Measurements from ENCODE around the gene ENAH.

The ENAH gene

DNA sequence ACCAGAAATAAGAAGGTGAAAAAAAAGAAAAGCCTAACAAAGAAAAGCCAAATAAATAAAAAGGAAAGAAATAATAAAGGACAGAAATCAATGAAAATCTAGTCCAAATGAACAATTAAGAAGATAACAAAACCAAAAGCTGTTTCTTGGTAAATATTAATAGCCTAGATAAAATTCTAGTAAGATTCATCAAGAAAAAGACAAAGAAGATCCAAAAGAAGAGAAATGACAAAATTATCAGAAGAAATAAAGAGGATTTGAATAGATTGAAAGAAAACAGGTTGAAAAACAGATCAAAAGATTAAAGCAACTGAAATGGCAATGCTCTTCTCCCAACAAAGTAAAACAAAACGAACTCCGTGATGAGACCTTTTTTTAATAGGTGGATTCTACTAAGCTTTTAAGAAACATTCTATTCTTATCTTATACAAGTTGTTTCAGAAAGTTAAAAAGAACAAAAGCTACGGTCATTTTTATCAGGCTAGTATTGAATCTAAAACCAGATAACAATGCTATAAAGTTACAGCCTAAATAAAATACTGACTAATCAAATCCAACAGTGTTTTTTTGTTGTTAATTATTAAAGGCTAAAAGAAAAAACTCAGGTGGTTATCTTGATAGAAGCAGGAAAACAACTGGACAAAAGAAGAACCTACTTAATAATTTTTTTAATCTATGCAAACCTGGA lies 50.9 kb downstream of the ENAH start:
- DNase-seq, result no peak

- no peak for DNase-seq
Observed at GRCh38 chr1:225598847-225599246, 54.1 kb downstream of the ENAH start.

- no peak for DNase-seq
Observed at GRCh38 chr1:225597926-225598575, 54.9 kb downstream of the ENAH start.

- no peak for DNase-seq
Observed at GRCh38 chr1:225596736-225597135, 56.2 kb downstream of the ENAH start.

DNA sequence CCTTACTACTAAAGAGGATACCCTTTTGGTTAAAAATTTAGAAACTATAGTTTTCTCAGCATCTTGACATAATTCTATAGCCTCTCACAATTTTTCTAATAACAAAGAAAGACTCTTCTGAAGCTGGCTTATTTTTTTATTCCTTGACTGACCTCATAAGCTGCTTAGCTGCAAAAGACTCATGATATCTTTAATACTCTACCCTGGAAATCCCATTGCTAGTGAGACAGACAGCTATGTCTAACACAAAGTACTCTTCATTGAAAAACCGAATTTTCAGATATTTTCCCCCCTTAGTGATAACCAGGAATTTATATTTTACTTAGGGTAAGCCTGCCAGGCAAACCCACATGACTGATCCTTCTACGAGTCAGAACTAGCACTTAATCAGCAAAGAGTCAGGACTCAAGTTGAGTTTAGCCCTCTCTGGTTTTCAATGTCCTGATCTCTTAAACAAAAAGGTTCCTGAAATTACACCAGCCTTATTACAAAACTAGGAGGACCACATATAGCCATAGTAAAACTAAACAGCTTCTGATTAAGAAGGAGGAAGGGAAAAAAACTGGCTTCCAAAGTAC lies 56.9 kb downstream of the ENAH start:
- DNase-seq, result no peak

GRCh38 chr1:225595452-225595851 lies 57.5 kb downstream of the ENAH start:
- no peak for DNase-seq

- DNase-seq, result no peak
Observed at GRCh38 chr1:225593414-225593813, 59.5 kb downstream of the ENAH start.

DNA sequence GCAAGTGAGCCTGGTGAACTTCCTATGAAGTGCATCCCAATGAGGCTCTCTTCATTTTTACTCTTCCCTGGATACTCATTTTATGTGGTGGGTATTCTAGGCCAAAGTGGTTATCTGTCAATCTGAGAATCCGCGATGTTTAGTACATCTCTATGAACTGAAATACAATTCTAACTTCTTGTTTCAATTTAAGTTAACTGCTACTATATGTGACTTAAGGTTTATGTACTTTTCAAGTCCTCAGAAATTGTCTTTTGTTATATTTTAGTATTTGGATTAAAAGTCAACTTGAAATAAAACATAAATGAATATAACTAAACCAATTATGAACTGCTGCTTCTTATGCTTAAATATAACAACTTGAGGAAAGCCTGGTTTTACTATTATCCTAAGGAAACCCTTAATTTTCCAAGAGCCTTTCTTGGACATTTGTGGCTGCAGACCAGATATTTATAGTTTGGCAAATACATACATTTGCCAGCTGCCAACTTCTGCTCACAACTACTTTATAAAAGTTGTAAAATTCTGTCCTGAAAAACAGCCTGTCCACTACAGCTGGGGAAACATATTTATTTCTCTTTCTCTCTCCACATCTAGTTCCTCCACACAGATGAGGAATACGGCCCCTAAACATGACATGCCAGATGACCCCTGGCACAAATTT lies 60.4 kb downstream of the ENAH start:
- no peak for DNase-seq

DNA sequence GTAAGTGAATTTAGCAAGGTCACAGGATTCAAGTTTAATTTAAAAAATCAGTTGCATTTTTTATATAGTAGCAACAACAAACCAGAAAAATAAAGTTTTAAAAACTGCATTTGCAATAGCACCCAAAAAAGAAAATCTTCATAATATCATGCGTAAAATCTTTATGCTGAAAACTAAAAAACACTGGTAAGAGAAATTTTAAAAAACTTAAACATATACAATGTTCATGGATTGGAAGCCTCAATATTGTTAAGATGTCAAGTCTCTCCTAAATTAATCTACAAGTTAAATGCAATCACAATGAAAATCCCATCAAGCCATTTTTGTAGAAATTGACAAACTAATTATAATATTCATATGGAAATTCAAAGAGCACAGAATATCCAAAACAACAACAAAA lies 65.6 kb downstream of the ENAH start:
- DNase-seq, result no peak

GRCh38 chr1:225581186-225581585 lies 71.7 kb downstream of the ENAH start:
- no peak for DNase-seq

DNA sequence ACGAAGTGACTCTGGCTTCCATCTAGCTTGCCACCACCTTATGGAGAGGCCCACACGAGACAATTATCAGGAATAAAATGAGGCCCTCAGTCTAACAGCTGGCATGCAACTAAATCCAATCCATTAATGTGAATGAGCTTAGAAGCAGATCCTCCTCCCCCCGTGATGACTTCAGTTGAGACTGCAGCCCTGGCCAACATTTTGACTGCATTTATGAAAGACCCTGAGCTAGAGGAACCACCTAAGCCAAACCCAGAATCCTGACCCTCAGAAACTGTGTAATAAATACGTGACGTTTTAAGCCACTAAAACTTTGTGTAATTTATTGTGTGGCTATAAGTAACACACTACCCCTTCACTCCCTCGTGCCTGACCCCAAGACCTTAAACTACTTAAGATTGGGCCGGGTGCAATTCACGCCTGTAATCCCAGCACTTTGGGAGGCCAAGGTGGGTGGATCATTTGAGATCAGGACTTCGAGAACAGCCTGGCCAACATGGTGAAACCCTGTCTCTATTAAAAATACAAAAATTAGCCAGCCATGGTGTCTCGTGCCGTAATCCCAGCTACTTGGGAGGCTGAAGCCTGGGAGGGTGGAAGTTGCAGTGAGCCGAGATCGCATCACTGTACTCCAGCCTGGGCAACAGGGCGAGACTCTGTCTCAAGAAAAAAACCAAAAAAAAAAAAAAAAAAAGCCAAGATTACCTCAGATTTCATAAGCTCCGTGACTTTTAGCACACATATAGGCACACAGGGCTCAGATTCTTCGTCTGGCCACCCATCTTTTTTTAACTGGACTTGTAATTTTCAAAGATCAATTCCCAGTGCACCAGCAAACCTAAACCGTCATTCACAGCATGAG lies 72.5 kb downstream of the ENAH start:
- no peak for DNase-seq

DNA sequence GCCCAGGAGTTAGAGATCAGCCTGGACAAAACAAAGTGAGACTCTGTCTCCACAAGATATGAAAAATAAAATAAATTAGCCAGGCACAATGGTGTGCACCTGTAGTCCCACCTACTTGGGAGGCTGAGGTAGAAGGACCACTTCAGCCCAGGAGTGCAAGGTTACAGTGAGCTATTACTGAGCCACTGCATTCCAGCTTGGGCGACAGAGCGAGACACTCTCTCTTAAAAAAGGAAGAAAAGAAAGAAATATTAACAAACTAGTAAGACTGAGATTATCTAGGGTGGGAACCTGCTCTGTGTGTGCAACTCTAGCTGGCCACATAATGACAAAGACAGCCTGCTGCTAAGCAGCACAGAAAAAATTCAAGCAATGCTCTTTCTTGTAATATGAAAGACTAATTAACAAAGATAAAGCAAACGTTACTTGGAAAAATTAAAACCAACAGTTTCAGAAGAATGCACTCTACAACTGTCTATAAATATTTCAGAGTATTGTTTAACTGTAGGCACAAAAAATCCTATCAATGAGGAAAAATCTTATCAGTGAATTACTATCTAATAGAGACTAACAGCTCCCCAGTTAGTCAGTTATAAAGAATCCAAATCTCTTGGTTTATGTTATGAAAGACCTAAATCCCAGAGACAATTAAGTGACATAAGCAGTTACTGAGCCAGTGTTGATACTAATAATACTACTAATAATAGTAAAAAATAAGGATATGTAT lies 74.5 kb downstream of the ENAH start:
- DNase-seq, result no peak

- DNase-seq, result no peak
Observed at GRCh38 chr1:225577241-225577640, 75.7 kb downstream of the ENAH start.

DNA sequence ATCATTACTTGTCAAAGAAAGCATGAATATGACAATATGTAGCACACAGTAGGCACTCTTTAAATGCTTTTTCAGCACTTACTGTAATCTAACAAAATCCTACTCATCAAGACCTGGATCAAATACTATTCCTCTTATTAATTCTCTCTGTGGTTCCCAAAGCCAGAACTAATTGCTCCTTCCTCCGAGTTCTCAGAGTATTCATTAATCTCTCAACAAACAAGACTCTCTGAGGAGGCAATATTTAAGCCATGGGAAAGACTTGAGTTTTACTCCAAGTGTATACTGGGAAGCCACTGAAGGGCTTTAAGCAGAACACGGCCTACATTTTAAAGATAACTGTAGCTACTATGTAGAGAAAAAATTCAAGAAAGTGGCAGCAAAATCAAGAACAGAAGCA lies 79.7 kb downstream of the ENAH start:
- DNase-seq, result no peak

GRCh38 chr1:225572422-225572821 lies 80.5 kb downstream of the ENAH start:
- DNase-seq, result no peak

GRCh38 chr1:225567789-225568188 lies 85.1 kb downstream of the ENAH start:
- no peak for DNase-seq

- no peak for DNase-seq
Observed at GRCh38 chr1:225565847-225566246, 87.1 kb downstream of the ENAH start.

DNA sequence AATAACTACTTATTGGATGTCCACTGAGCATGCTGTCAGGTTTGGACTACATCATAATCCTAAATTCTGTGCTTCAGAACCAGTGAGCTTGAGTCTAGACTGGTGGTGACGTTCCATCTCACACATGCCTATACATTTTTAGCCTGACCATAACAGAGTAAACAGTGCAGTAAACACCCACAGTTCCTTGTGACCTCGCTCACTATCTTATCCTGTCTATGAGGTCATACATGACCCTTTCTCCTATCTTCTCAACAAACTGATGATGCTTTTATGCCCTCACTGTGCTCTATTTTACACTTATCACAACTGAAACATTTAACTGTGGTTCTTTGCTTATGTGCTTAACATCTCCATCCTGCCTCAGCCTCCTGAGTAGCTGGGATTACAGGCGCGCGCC lies 91.2 kb downstream of the ENAH start:
- DNase-seq, result no peak

- no peak for DNase-seq
Observed at GRCh38 chr1:225559902-225560301, 93.0 kb downstream of the ENAH start.

DNA sequence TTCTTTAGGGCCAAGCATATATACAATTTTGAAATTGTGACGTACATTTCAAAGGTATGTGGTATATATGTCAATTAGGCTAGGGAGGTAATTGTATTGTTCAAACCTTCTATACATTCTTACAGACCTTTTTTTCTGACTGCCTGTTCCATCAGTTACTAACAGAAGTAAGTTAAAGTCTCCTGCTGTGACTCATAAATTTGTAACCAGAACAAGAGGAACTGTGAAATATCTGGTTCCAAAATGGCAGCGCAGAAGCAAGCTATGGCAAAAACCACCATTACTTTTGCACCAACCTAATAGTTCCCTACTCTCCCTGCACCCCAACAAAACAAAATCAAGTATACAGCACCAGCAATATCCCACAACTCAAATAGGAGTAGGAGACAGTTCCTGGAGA lies 93.6 kb downstream of the ENAH start:
- DNase-seq, result no peak

DNA sequence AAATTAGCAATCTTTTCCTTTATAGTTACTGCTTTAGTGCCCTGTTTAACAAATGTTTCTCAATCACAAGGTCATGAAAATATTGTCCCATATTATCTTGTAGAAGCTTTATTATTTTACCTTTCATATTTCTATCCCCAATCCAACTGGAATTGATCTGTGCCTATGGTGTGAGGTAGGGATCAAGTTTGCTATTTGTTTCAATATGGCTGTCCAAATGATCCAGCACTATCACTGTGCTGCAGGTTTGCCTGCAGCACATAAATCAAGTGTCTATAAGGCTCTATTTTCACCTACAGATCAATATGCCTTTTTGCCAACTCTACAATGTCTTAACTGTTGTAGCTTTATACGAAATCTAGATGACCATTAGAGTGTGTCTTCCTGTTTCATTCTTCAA lies 96.2 kb downstream of the ENAH start:
- no peak for DNase-seq

DNA sequence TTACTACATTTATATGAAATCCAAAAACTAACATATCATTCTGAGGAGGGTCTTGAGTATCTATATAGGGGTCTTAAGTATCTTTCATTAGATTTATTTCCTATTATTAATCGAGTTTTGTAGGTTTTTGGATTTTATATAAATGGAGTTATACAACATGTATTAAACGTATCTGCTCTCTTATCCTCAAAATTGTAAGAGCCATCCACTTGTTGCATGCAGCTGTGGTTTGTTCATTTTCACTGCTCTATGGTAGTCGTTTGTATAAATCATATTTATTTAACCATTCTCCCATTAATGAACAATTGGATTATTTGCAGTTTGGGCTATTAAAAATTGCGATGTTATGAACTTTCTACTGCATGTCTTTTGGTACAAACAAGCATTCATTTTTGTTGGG lies 97.1 kb downstream of the ENAH start:
- DNase-seq, result no peak
